Measurements from ENCODE around the gene ANAPC16. TPM values are rescaled to one million over a fixed set of nuclear protein-coding genes. Genes with fewer than 3 reads are reported as not detected.

The ANAPC16 gene
- total RNA-seq, 2 experiments from 2014 or later = 72.9 TPM

DNA sequence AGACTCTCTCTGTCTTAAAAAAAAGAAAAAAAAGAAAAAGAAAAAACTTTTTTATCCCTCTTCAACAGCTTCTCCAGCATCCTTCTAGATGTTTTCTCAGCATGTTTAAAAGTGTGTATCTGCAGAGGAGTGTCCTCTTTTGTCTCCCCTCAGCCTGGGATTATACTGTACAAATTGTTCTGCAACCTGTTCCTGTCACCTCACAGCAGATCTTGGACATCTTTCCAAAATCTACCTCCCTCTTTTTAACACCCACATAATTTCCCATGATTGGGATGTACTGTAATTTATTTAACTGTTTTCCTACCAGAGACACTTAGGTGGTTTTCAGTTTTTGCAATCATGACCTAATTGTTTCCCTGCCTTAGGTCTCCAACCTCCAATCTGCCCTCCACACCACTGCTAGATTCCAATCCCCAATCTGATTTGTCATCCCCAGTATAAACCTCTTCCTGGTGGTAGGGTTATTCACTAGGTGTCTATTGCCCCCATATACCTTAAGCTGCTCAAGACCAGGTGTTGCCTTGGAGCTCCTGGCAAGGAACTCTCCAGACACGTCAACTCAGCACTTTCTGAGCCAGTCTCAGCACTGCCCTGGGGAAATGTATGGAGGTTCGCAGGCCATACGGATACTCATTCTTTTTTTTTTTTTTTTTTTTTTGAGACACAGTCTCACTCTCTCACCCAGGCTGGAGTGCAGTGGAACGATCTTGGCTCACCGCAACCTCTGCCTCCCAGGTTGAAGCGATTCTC, 40.3 kb downstream of the ANAPC16 start:
- CTCF ChIA-PET = interaction anchor here (1.0 to 4.3 kb wide), 7 partner anchors 9 to 148 kb away, joined by 3 to 33 read pairs (median 6); partner anchors contain the start of gene DDIT4
- H3K36me3 Mint-ChIP-seq (ENCODE audit: low read depth) = peaks cover 3% of the 10 kb centered on the region
- ATAC-seq (no peak), DNase-seq (no peak)
- POLR2A ChIA-PET = interaction anchor here (0.7 to 3.3 kb wide), 5 partner anchors 19 to 71 kb away, joined by 3 to 46 read pairs (median 5); partner anchors contain the start of gene DDIT4
- no peaks in the 10 kb centered on the region for H3K27me3 Mint-ChIP-seq (ENCODE audit: low read depth)
- H3K27ac Mint-ChIP-seq = peak overlapping the region; percentile 66
- no peaks in the 10 kb centered on the region for H3K9me3 Mint-ChIP-seq (ENCODE audit: insufficient read depth)
- no peak overlapping the region for H3K4me3 Mint-ChIP-seq
- peaks cover 79% of the 10 kb centered on the region for H3K4me1 Mint-ChIP-seq (ENCODE audit: low read depth)

GRCh38 chr10:72257051-72257892, 41.5 kb downstream of the ANAPC16 start:
- DNase-seq (no peak), ATAC-seq (no peak)
- ChIA-PET CTCF (interaction anchor here (1.0 to 4.8 kb wide), 4 partner anchors 16 to 80 kb away, joined by 3 to 28 read pairs (median 5); partner anchors contain the start of gene DDIT4), POLR2A (interaction anchor here (1.1 to 1.2 kb wide), 2 partner anchors 16 to 39 kb away, joined by 3 to 4 read pairs; no protein-coding TSS in a partner anchor)
- Mint-ChIP-seq H3K27me3 (ENCODE audit: low read depth) (no peaks in the 10 kb centered on the region), H3K4me3 (no peak overlapping the region), H3K4me1 (ENCODE audit: low read depth) (peaks cover 78% of the 10 kb centered on the region), H3K36me3 (ENCODE audit: low read depth) (peaks cover 3% of the 10 kb centered on the region), H3K9me3 (ENCODE audit: insufficient read depth) (no peaks in the 10 kb centered on the region), H3K27ac (peak overlapping the region; percentile 54)

DNA sequence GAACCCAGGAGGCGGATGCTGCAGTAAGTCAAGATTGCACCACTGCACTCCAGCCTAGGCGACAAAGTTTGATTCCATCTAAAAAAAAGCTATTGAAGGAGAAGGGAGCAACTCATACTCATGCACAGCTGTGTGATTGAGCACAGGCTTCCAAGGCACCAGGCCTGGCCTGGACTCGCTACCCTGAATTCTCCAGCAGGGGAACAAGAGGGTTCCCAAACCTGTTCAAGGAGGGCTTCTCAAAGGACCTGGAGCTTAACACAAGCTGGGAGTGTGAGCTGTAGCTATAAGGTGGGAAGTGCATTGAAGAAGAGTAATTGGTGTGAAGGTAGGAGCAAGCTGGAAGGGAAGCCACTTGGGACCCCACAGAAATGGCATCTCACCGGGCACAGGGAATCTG, 42.8 kb downstream of the ANAPC16 start:
- peaks cover 74% of the 10 kb centered on the region for H3K4me1 Mint-ChIP-seq (ENCODE audit: low read depth)
- CTCF ChIA-PET = interaction anchor here (0.8 to 4.8 kb wide), 5 partner anchors 14 to 79 kb away, joined by 3 to 28 read pairs (median 4); no protein-coding TSS in a partner anchor

GRCh38 chr10:72259491-72260238, 43.9 kb downstream of the ANAPC16 start:
- peaks cover 75% of the 10 kb centered on the region for H3K4me1 Mint-ChIP-seq (ENCODE audit: low read depth)
- H3K36me3 Mint-ChIP-seq (ENCODE audit: low read depth) = peaks cover 3% of the 10 kb centered on the region
- H3K4me3 Mint-ChIP-seq = peak overlapping the region; percentile 82
- ATAC-seq = no peak
- DNase-seq = peak; percentile 40
- no peaks in the 10 kb centered on the region for H3K9me3 Mint-ChIP-seq (ENCODE audit: insufficient read depth)
- no peaks in the 10 kb centered on the region for H3K27me3 Mint-ChIP-seq (ENCODE audit: low read depth)
- ChIA-PET POLR2A (interaction anchor here (1.0 to 5.4 kb wide), 12 partner anchors 10 to 72 kb away, joined by 3 to 88 read pairs (median 12); partner anchors contain the start of genes ANAPC16, ASCC1 and DDIT4), CTCF (interaction anchor here (1.0 to 4.8 kb wide), 17 partner anchors 9 to 363 kb away, joined by 3 to 60 read pairs (median 6); partner anchors contain the start of gene DDIT4)
- peak overlapping the region; percentile 98 for H3K27ac Mint-ChIP-seq

More for the DNA sequence above, 42.8 kb downstream of the ANAPC16 start:
- Mint-ChIP-seq H3K4me3 (no peak overlapping the region), H3K9me3 (ENCODE audit: insufficient read depth) (no peaks in the 10 kb centered on the region), H3K27ac (peak overlapping the region; percentile 85), H3K36me3 (ENCODE audit: low read depth) (peaks cover 3% of the 10 kb centered on the region), H3K27me3 (ENCODE audit: low read depth) (no peaks in the 10 kb centered on the region)
- ATAC-seq (no peak), DNase-seq (no peak)
- POLR2A ChIA-PET = interaction anchor here (1.1 to 5.0 kb wide), 5 partner anchors 11 to 171 kb away, joined by 3 to 60 read pairs (median 4); partner anchors contain the start of genes DDIT4 and SPOCK2

GRCh38 chr10:72260239-72260975, 44.6 kb downstream of the ANAPC16 start:
- no peaks in the 10 kb centered on the region for H3K9me3 Mint-ChIP-seq (ENCODE audit: insufficient read depth)
- H3K4me1 Mint-ChIP-seq (ENCODE audit: low read depth) = peaks cover 67% of the 10 kb centered on the region
- peak overlapping the region; percentile 82 for H3K4me3 Mint-ChIP-seq
- ChIA-PET CTCF (interaction anchor here (0.6 to 4.8 kb wide), 27 partner anchors 8 to 364 kb away, joined by 3 to 60 read pairs (median 5); partner anchors contain the start of gene DDIT4), POLR2A (interaction anchor here (0.7 to 5.4 kb wide), 24 partner anchors 10 to 94 kb away, joined by 3 to 88 read pairs (median 4); partner anchors contain the start of genes ANAPC16, ASCC1, DDIT4 and DNAJB12)
- peaks cover 3% of the 10 kb centered on the region for H3K36me3 Mint-ChIP-seq (ENCODE audit: low read depth)
- peak overlapping the region; percentile 98 for H3K27ac Mint-ChIP-seq
- peak; percentile 97 for DNase-seq
- peak; percentile 74 for ATAC-seq
- H3K27me3 Mint-ChIP-seq (ENCODE audit: low read depth) = no peaks in the 10 kb centered on the region

GRCh38 chr10:72260976-72261783, 45.4 kb downstream of the ANAPC16 start:
- Mint-ChIP-seq H3K36me3 (ENCODE audit: low read depth) (peaks cover 1% of the 10 kb centered on the region), H3K27ac (peak overlapping the region; percentile 98), H3K9me3 (ENCODE audit: insufficient read depth) (no peaks in the 10 kb centered on the region), H3K4me1 (ENCODE audit: low read depth) (peaks cover 65% of the 10 kb centered on the region), H3K4me3 (peak overlapping the region; percentile 82), H3K27me3 (ENCODE audit: low read depth) (no peaks in the 10 kb centered on the region)
- ChIA-PET POLR2A (interaction anchor here (0.6 to 5.4 kb wide), 25 partner anchors 9 to 173 kb away, joined by 3 to 88 read pairs (median 5); partner anchors contain the start of genes ANAPC16, ASCC1, DDIT4 and DNAJB12), CTCF (interaction anchor here (0.6 to 4.8 kb wide), 26 partner anchors 9 to 365 kb away, joined by 3 to 60 read pairs (median 6); partner anchors contain the start of gene DDIT4)
- DNase-seq (peak; percentile 80), ATAC-seq (peak; percentile 61)

DNA sequence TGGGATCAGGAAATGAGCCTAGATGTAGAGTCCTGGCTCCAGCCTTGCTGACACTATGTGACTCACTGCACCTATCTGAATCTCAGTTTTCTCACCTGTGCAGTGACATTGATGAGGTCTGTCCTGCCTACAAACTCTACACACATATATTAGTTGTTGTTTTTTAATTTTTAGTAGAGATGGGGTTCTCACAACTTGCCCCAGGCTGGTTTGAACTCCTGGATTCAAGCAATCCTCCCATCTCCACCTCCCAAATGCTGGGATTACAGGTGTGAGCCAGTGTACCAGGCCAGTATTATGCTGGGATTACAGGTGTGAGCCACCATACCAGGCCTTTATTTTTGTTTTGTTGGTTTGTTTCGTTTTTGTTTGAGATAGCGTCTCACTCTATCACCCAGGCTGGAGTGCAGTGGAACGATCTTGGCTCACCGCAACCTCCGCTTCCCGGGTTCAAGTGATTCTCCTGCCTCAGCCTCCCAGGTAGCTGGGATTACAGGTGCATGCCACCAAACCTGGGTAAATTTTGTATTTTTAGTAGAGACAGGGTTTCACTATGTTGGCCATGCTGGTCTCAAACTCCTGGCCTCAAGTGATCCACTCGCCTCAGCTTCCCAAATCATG, 46.1 kb downstream of the ANAPC16 start:
- no peaks in the 10 kb centered on the region for H3K27me3 Mint-ChIP-seq (ENCODE audit: low read depth)
- ATAC-seq = peak; percentile 17
- H3K27ac Mint-ChIP-seq = peak overlapping the region; percentile 98
- DNase-seq = no peak
- H3K9me3 Mint-ChIP-seq (ENCODE audit: insufficient read depth) = no peaks in the 10 kb centered on the region
- CTCF ChIA-PET = interaction anchor here (0.7 to 4.8 kb wide), 16 partner anchors 9 to 213 kb away, joined by 3 to 60 read pairs (median 6); partner anchors contain the start of genes ANAPC16 and DDIT4
- POLR2A ChIA-PET = interaction anchor here (0.6 to 5.4 kb wide), 10 partner anchors 8 to 70 kb away, joined by 4 to 88 read pairs (median 12); partner anchors contain the start of genes ANAPC16, ASCC1 and DDIT4
- H3K4me1 Mint-ChIP-seq (ENCODE audit: low read depth) = peaks cover 61% of the 10 kb centered on the region
- peak overlapping the region; percentile 82 for H3K4me3 Mint-ChIP-seq
- H3K36me3 Mint-ChIP-seq (ENCODE audit: low read depth) = no peaks in the 10 kb centered on the region

- Mint-ChIP-seq H3K4me1 (ENCODE audit: low read depth) (peaks cover 53% of the 10 kb centered on the region), H3K27ac (peak overlapping the region; percentile 51), H3K27me3 (ENCODE audit: low read depth) (no peaks in the 10 kb centered on the region), H3K4me3 (no peak overlapping the region), H3K36me3 (ENCODE audit: low read depth) (no peaks in the 10 kb centered on the region), H3K9me3 (ENCODE audit: insufficient read depth) (no peaks in the 10 kb centered on the region)
- DNase-seq = no peak
- ChIA-PET POLR2A (interaction anchor here (0.6 to 5.4 kb wide), 4 partner anchors 10 to 34 kb away, joined by 3 to 88 read pairs (median 4); partner anchors contain the start of gene DDIT4), CTCF (interaction anchor here (0.7 to 4.5 kb wide), 3 partner anchors 11 to 73 kb away, joined by 4 to 53 read pairs (median 7); no protein-coding TSS in a partner anchor)
- ATAC-seq = no peak
These were observed 47.9 kb downstream of the ANAPC16 start for GRCh38 chr10:72263613-72264241.

DNA sequence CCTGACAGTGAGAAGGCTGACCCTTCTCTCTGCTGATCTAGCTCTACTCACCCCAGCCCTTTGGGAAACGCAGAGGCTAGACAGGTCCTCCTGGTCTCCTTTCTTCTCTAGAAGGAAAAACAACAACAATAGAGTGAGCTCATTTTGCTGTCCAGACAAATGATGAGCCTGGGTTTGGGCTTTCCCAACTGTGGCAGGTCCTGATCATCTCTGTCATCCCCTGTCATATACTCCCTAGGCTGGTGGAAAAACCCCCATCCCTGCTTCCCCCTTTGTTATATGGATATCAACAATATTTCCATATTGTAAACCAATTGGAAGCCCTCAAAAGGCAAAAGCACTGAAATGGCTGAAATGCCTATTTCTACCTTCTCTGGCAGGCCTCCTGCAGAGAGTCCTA, 48.7 kb downstream of the ANAPC16 start:
- CTCF ChIA-PET = interaction anchor here (1.8 kb wide), 1 partner anchor 10 kb away, joined by 7 read pairs; no protein-coding TSS in a partner anchor
- Mint-ChIP-seq H3K36me3 (ENCODE audit: low read depth) (no peaks in the 10 kb centered on the region), H3K27me3 (ENCODE audit: low read depth) (no peaks in the 10 kb centered on the region), H3K9me3 (ENCODE audit: insufficient read depth) (no peaks in the 10 kb centered on the region), H3K4me1 (ENCODE audit: low read depth) (peaks cover 50% of the 10 kb centered on the region), H3K4me3 (no peak overlapping the region), H3K27ac (no peak overlapping the region)
- no peak for ATAC-seq
- POLR2A ChIA-PET = interaction anchor here (1.3 to 5.4 kb wide), 3 partner anchors 9 to 33 kb away, joined by 3 to 88 read pairs (median 4); partner anchors contain the start of gene DDIT4
- no peak for DNase-seq

All from activated CD8-positive, alpha-beta T cell treated with anti-CD3 and anti-CD28 coated beads, Interleukin-2, amount 10 ng/mL, durations not matched to agents 7 days and 5 days (primary cell).